ENCODE results near the gene PCNT. TPM values are rescaled to one million over a fixed set of nuclear protein-coding genes. Genes with fewer than 3 reads are reported as not detected.

PCNT gene
- total RNA-seq, 2 donors from 2014 or later = 15.1 to 32.5 TPM

GRCh38 chr21:46412521-46413364 is 88.8 kb downstream of the PCNT start:
- no peaks in the 10 kb centered on the region for H3K9me3 ChIP-seq
- TF ChIP-seq, protein P1, sequence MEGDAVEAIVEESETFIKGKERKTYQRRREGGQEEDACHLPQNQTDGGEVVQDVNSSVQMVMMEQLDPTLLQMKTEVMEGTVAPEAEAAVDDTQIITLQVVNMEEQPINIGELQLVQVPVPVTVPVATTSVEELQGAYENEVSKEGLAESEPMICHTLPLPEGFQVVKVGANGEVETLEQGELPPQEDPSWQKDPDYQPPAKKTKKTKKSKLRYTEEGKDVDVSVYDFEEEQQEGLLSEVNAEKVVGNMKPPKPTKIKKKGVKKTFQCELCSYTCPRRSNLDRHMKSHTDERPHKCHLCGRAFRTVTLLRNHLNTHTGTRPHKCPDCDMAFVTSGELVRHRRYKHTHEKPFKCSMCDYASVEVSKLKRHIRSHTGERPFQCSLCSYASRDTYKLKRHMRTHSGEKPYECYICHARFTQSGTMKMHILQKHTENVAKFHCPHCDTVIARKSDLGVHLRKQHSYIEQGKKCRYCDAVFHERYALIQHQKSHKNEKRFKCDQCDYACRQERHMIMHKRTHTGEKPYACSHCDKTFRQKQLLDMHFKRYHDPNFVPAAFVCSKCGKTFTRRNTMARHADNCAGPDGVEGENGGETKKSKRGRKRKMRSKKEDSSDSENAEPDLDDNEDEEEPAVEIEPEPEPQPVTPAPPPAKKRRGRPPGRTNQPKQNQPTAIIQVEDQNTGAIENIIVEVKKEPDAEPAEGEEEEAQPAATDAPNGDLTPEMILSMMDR (IDR thresholded peaks at IDR 0.05) = no peak
- peaks cover 6% of the 10 kb centered on the region for H3K36me3 ChIP-seq

DNA sequence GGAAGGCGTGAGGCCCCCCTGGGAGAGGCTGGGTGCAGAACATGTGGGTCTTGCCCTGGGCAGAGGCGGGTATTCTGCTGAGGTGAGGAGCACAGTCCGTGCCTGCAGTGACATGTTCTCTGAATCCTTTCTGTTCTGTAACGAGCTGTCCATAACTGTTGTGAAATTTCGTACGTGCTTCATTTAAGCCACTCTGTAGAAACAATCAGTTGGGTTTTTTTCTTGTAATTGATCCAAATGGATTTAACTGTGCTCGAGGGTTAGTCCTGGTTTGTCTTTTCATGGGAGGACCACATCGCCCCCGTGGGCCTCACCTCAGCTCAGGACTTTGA is 89.4 kb downstream of the PCNT start:
- H3K27me3 ChIP-seq = no peaks in the 10 kb centered on the region
- no peak overlapping the region for H3K4me3 ChIP-seq
- TF ChIP-seq, protein P1 (IDR thresholded peaks at IDR 0.05) = no peak
- H3K27ac ChIP-seq = no peak overlapping the region
- H3K36me3 ChIP-seq = peaks cover 6% of the 10 kb centered on the region
- DNase-seq = no peak
- intact Hi-C loops (cut with DNase I) = no loop called here
- no peak overlapping the region for H3K9ac ChIP-seq (ENCODE audit: low read depth in 2 of 2, low read length in 2 of 2)
- no peaks in the 10 kb centered on the region for H3K9me3 ChIP-seq
- no peaks in the 10 kb centered on the region for H3K4me1 ChIP-seq

More at GRCh38 chr21:46412521-46413364, 88.8 kb downstream of the PCNT start:
- intact Hi-C loops (cut with DNase I) = no loop called here
- no peak for DNase-seq
- Histone ChIP-seq H3K27me3 (no peaks in the 10 kb centered on the region), H3K4me1 (no peaks in the 10 kb centered on the region), H3K4me3 (no peak overlapping the region), H3K27ac (no peak overlapping the region), H3K9ac (ENCODE audit: low read depth in 2 of 2, low read length in 2 of 2) (no peak overlapping the region)

DNA sequence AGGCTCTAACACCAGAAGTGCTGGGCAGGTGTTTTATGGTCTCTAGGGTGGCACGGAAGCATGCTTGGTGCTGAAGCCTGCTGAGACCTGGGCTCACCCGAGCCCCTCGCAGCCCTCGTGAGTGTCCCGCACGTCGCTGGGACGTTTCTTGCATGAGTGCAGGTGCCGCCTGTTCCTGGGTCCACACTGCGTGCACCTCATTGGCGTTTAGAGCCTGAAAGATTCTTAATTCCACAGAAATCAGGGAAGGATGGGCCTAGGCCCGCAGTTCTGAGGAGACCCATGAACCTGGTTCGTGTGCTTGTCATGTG is 91.0 kb downstream of the PCNT start:
- TF ChIP-seq, protein P1 (IDR thresholded peaks at IDR 0.05) = no peak
- Histone ChIP-seq H3K9me3 (no peaks in the 10 kb centered on the region), H3K36me3 (peaks cover 6% of the 10 kb centered on the region), H3K27ac (no peak overlapping the region), H3K4me3 (no peak overlapping the region), H3K4me1 (no peaks in the 10 kb centered on the region), H3K27me3 (no peaks in the 10 kb centered on the region), H3K9ac (ENCODE audit: low read depth in 2 of 2, low read length in 2 of 2) (no peak overlapping the region)
- DNase-seq = no peak
- intact Hi-C loops (cut with DNase I) = no loop called here

DNA sequence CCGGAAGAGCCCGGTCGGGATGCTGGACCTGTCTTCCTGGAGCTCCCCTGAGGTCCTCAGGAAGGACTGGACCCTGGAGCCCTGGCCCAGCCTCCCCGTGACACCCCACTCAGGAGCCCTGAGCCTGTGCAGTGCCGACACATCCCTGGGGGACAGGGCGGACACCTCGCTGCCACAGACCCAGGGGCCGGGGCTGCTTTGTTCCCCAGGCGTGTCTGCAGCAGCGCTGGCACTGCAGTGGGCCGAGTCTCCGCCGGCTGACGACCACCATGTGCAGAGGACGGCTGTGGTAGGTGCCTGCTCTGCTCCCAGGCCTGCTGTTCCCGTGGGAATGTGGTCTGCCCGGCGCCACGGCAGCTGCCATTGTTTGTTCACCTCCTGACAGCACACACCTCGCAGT is 92.6 kb downstream of the PCNT start:
- Histone ChIP-seq H3K4me1 (no peaks in the 10 kb centered on the region), H3K9ac (ENCODE audit: low read depth in 2 of 2, low read length in 2 of 2) (no peak overlapping the region), H3K36me3 (peaks cover 6% of the 10 kb centered on the region), H3K27me3 (no peaks in the 10 kb centered on the region), H3K4me3 (no peak overlapping the region), H3K27ac (no peak overlapping the region), H3K9me3 (no peaks in the 10 kb centered on the region)
- TF ChIP-seq, protein P1 (IDR thresholded peaks at IDR 0.05) = no peak
- no peak for DNase-seq
- intact Hi-C loops (cut with DNase I) = no loop called here

- TF ChIP-seq, protein P1 (IDR thresholded peaks at IDR 0.05) = no peak
- no peak overlapping the region for H3K27ac ChIP-seq
- H3K36me3 ChIP-seq = peaks cover 6% of the 10 kb centered on the region
- no peaks in the 10 kb centered on the region for H3K9me3 ChIP-seq
- H3K9ac ChIP-seq (ENCODE audit: low read depth in 2 of 2, low read length in 2 of 2) = no peak overlapping the region
- H3K27me3 ChIP-seq = no peaks in the 10 kb centered on the region
- no peak for DNase-seq
- no peaks in the 10 kb centered on the region for H3K4me1 ChIP-seq
- intact Hi-C loops (cut with DNase I) = no loop called here
- H3K4me3 ChIP-seq = no peak overlapping the region
Measured at GRCh38 chr21:46418265-46418946, 94.5 kb downstream of the PCNT start.
